H9 (cell line): Measurements from ENCODE around the gene USB1. TPM values are rescaled to one million over a fixed set of nuclear protein-coding genes. Genes with fewer than 3 reads are reported as not detected.

Experiments used
- DNase-seq: peaks from one replicate; pipeline ENCODE4 v3.0.0-alpha.2; 2017
- H2AFZ ChIP-seq: one replicate; pipeline ENCODE4 v1.6.1; 2013; ENCODE audit warnings: mild to moderate bottlenecking, low read length, control low read depth, moderate library complexity
- H2AK5ac ChIP-seq: 2 replicates; pipeline ENCODE4 v1.6.1; 2013; ENCODE audit warnings: low read length, control low read depth, mixed read lengths; ENCODE audit not compliant: insufficient read length
- H2BK120ac ChIP-seq: one replicate; pipeline ENCODE4 v1.6.1; 2013; ENCODE audit warnings: low read depth, mild to moderate bottlenecking, low read length, control low read depth, inconsistent platforms; ENCODE audit not compliant: poor library complexity, severe bottlenecking
- H2BK12ac ChIP-seq: 2 replicates; pipeline ENCODE4 v1.6.1; 2013; ENCODE audit warnings: low read length, control low read depth, mixed read lengths, low read depth; ENCODE audit not compliant: insufficient read length
- H2BK15ac ChIP-seq: 2 replicates; pipeline ENCODE4 v1.6.1; 2013; ENCODE audit warnings: low read depth, low read length, control low read depth
- H2BK20ac ChIP-seq: one replicate; pipeline ENCODE4 v1.6.1; 2013; ENCODE audit warnings: low read depth, mild to moderate bottlenecking, low read length, control low read depth, inconsistent platforms; ENCODE audit not compliant: poor library complexity, severe bottlenecking
- H2BK5ac ChIP-seq: 2 replicates; pipeline ENCODE4 v1.6.1; 2013; ENCODE audit warnings: low read length, control low read depth, mixed read lengths; ENCODE audit not compliant: insufficient read length
- H3K14ac ChIP-seq: 2 replicates; pipeline ENCODE4 v1.6.1; 2013; ENCODE audit warnings: low read length, control low read depth; ENCODE audit not compliant: insufficient read depth
- H3K18ac ChIP-seq: 2 replicates; pipeline ENCODE4 v1.6.1; 2013; ENCODE audit warnings: low read depth, mild to moderate bottlenecking, mixed read lengths, low read length, control low read depth; ENCODE audit not compliant: insufficient read length
- H3K23ac ChIP-seq: 2 replicates; pipeline ENCODE4 v1.6.1; 2013; ENCODE audit warnings: low read length, control low read depth, mixed read lengths, low read depth; ENCODE audit not compliant: insufficient read length
- H3K23me2 ChIP-seq: 2 replicates; pipeline ENCODE4 v1.6.1; 2013; ENCODE audit warnings: low read depth, mild to moderate bottlenecking, mixed read lengths, low read length, control low read depth; ENCODE audit not compliant: insufficient read length, poor library complexity, severe bottlenecking
- H3K27ac ChIP-seq: 2 replicates; pipeline ENCODE4 v1.5.1; 2013; ENCODE audit warnings: low read length, control low read depth, mixed read lengths, low read depth; ENCODE audit not compliant: insufficient read length
- H3K27me3 ChIP-seq: 2 replicates; pipeline ENCODE4 v1.6.1; 2013; ENCODE audit warnings: low read length, control low read depth, inconsistent platforms; ENCODE audit not compliant: insufficient read depth
- H3K4ac ChIP-seq: 2 replicates; pipeline ENCODE4 v1.6.1; 2013; ENCODE audit warnings: low read depth, mild to moderate bottlenecking, control low read depth, inconsistent platforms, low read length, moderate library complexity
- H3K4me1 ChIP-seq: 2 replicates; pipeline ENCODE4 v1.6.1; 2013; ENCODE audit warnings: low read length, control low read depth, inconsistent platforms; ENCODE audit not compliant: insufficient read depth
- H3K4me2 ChIP-seq: 2 replicates; pipeline ENCODE4 v1.6.1; 2013; ENCODE audit warnings: low read length, control low read depth, mixed read lengths; ENCODE audit not compliant: insufficient read length, insufficient read depth
- H3K56ac ChIP-seq: 2 replicates; pipeline ENCODE4 v1.6.1; 2013; ENCODE audit warnings: low read depth, mild to moderate bottlenecking, mixed read lengths, low read length, control low read depth; ENCODE audit not compliant: insufficient read length
- H3K79me1 ChIP-seq: 2 replicates; pipeline ENCODE4 v1.6.1; 2013; ENCODE audit warnings: low read depth, mild to moderate bottlenecking, moderate library complexity, low read length, control low read depth, inconsistent platforms; ENCODE audit not compliant: insufficient read depth, poor library complexity, severe bottlenecking
- H3K79me2 ChIP-seq: 2 replicates; pipeline ENCODE4 v1.6.1; 2013; ENCODE audit warnings: low read length, control low read depth, inconsistent platforms; ENCODE audit not compliant: insufficient read depth
- H3K9ac ChIP-seq: 2 replicates; pipeline ENCODE4 v1.6.1; 2013; ENCODE audit warnings: low read length, control low read depth, mixed read lengths; ENCODE audit not compliant: insufficient read length; ENCODE audit errors: extremely low read depth
- H3K9me3 ChIP-seq: one replicate; pipeline ENCODE4 v1.6.1; 2013; ENCODE audit warnings: low read depth, low read length, inconsistent platforms; ENCODE audit not compliant: control insufficient read depth
- H3T11ph ChIP-seq: one replicate; pipeline ENCODE4 v1.6.1; 2013; ENCODE audit warnings: mild to moderate bottlenecking, low read length, control low read depth, inconsistent platforms
- H4K20me1 ChIP-seq: one replicate; pipeline ENCODE4 v1.6.1; 2013; ENCODE audit not compliant: control insufficient read depth, insufficient read length, insufficient read depth
- H4K5ac ChIP-seq: 2 replicates; pipeline ENCODE4 v1.6.1; 2013; ENCODE audit warnings: low read depth, mild to moderate bottlenecking, mixed read lengths, low read length, control low read depth; ENCODE audit not compliant: insufficient read length
- H4K8ac ChIP-seq: replicated peaks from 2 replicates; pipeline ENCODE4 v1.6.1; 2013; ENCODE audit warnings: low read length, control low read depth, mixed read lengths, low read depth; ENCODE audit not compliant: insufficient read length
- H4K91ac ChIP-seq: 2 replicates; pipeline ENCODE4 v1.6.1; 2013; ENCODE audit warnings: low read depth, mild to moderate bottlenecking, moderate library complexity, mixed read lengths, low read length, control low read depth; ENCODE audit not compliant: insufficient read length
- H3K27ac Mint-ChIP-seq, 3 experiments: 2 replicates in 2 of 3; 3 replicates in 1 of 3; pipeline ENCODE4 v1.8.0; 2020 to 2021; ENCODE audit warnings: mixed read lengths in 3 of 3, mild to moderate bottlenecking in 1 of 3, moderate library complexity in 1 of 3
- H3K27me3 Mint-ChIP-seq: 2 replicates; pipeline ENCODE4 v1.8.0; 2021; ENCODE audit warnings: low read depth, mild to moderate bottlenecking, moderate library complexity, mixed read lengths
- H3K36me3 Mint-ChIP-seq, 3 experiments: 2 replicates in 2 of 3; 3 replicates in 1 of 3; pipeline ENCODE4 v1.8.0; 2020 to 2021; ENCODE audit warnings: low read depth in 3 of 3, mixed read lengths in 3 of 3; ENCODE audit not compliant: insufficient read depth in 1 of 3
- H3K4me1 Mint-ChIP-seq, 2 experiments: 2 replicates each; pipeline ENCODE4 v1.8.0; 2020; ENCODE audit warnings: mixed read lengths in 2 of 2
- H3K4me3 Mint-ChIP-seq, 2 experiments: 2 replicates in 1 of 2; 3 replicates in 1 of 2; pipeline ENCODE4 v1.8.0; 2020 to 2021; ENCODE audit warnings: mild to moderate bottlenecking in 2 of 2, mixed read lengths in 2 of 2, moderate library complexity in 1 of 2
- H3K9me3 Mint-ChIP-seq, 2 experiments: 2 replicates in 1 of 2; 3 replicates in 1 of 2; pipeline ENCODE4 v1.8.0; 2020; ENCODE audit warnings: mild to moderate bottlenecking in 2 of 2, mixed read lengths in 2 of 2, moderate library complexity in 1 of 2
- WGBS: extraction: QIAGEN DNeasy Blood & Tissue Kit; methylation state at CpG from one replicate; pipeline ENCODE4 v1.1.7; 2013; ENCODE audit warnings: missing lambda C conversion rate, low lambda C conversion rate, mixed read lengths; ENCODE audit not compliant: insufficient read length; ENCODE audit errors: extremely low coverage; 5-methylcytosine and 5-hydroxymethylcytosine counted together
- total RNA-seq: library from RNA; stranded (reverse); gene quantifications from 2 replicates; pipeline ENCODE4 v1.2.1, GENCODE V29; 2021
- TF ChIP-seq, protein P1 (sequence below): fragments of 200-600 bp; sonication (generic); conservative IDR thresholded peaks from 3 replicates; pipeline ENCODE4 v1.8.0; 2021; ENCODE audit warnings: antibody characterized with exemption, mild to moderate bottlenecking

The USB1 gene
- total RNA-seq, 1 experiment from 2014 or later = 65.0 TPM

DNA sequence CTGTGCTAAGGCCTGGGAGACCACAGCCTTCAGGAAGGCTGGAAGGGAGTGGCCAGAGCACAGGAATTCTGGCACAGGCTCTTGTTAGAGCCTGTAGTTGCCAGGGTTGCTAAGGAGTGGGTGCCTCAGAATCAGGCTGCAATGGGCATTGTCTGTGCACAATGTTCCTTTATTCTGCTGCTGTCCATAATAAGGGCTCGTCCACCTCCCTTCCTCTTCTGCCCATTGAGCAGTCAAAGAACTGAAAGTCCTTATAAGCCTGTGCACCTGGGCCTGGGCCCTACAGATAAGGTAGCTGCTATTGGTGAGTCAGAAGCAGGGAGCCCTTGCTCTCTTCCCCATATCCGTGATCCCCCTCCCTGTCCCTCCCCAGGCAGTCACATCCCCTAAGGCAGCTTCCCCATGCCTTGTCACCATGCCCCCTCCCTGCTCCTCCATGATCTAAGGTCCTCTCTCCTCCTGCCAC, 24.8 kb upstream of the USB1 start:
- Histone ChIP-seq H3K14ac (no peak overlapping the region), H4K5ac (no peak overlapping the region), H3K9ac (no peak overlapping the region), H3K27me3 (no peaks in the 10 kb centered on the region), H2AK5ac (no peak overlapping the region), H2AFZ (no peak overlapping the region), H4K91ac (no peak overlapping the region), H3K23me2 (no peaks in the 10 kb centered on the region), H3T11ph (no peak overlapping the region), H3K9me3 (no peaks in the 10 kb centered on the region), H3K18ac (no peak overlapping the region), H2BK120ac (no peak overlapping the region), H3K79me2 (no peaks in the 10 kb centered on the region), H3K4ac (no peak overlapping the region), H3K23ac (no peak overlapping the region), H3K4me1 (no peaks in the 10 kb centered on the region), H3K27ac (no peak overlapping the region), H3K56ac (no peak overlapping the region), H2BK5ac (no peak overlapping the region), H4K20me1 (no peaks in the 10 kb centered on the region), H2BK20ac (no peak overlapping the region), H3K4me2 (no peak overlapping the region), H4K8ac (no peak overlapping the region), H2BK12ac (no peak overlapping the region), H2BK15ac (no peak overlapping the region), H3K79me1 (no peaks in the 10 kb centered on the region)
- no peak for DNase-seq
- Mint-ChIP-seq H3K27me3 (peaks cover 4% of the 10 kb centered on the region), H3K9me3 (no peaks in the 10 kb centered on the region), H3K4me3 (no peak overlapping the region), H3K27ac (no peak overlapping the region), H3K36me3 (no peaks in the 10 kb centered on the region), H3K4me1 (peaks cover 3 to 7% of the 10 kb centered on the region in 2 experiments)
- no CpG with 5 or more reads among the region's 2 CpGs for WGBS
- TF ChIP-seq, protein P1, sequence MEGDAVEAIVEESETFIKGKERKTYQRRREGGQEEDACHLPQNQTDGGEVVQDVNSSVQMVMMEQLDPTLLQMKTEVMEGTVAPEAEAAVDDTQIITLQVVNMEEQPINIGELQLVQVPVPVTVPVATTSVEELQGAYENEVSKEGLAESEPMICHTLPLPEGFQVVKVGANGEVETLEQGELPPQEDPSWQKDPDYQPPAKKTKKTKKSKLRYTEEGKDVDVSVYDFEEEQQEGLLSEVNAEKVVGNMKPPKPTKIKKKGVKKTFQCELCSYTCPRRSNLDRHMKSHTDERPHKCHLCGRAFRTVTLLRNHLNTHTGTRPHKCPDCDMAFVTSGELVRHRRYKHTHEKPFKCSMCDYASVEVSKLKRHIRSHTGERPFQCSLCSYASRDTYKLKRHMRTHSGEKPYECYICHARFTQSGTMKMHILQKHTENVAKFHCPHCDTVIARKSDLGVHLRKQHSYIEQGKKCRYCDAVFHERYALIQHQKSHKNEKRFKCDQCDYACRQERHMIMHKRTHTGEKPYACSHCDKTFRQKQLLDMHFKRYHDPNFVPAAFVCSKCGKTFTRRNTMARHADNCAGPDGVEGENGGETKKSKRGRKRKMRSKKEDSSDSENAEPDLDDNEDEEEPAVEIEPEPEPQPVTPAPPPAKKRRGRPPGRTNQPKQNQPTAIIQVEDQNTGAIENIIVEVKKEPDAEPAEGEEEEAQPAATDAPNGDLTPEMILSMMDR = no peak
